ENCODE results near the gene SZT2. TPM values are rescaled to one million over a fixed set of nuclear protein-coding genes. Genes with fewer than 3 reads are reported as not detected.

The SZT2 gene
- total RNA-seq, 2 experiments from 2014 or later = 33.7 to 79.8 TPM

GRCh38 chr1:43492826-43493225 lies 103.1 kb downstream of the SZT2 start:
- Histone ChIP-seq H4K20me1 (ENCODE audit: insufficient read depth, low read length) (no peaks in the 10 kb centered on the region), H3K36me3 (ENCODE audit: insufficient read depth, low read length) (no peaks in the 10 kb centered on the region), H3K27ac (ENCODE audit: low read depth, low read length, poor library complexity, severe bottlenecking) (no peak overlapping the region), H3K9me2 (ENCODE audit: insufficient read depth, low read length) (no peaks in the 10 kb centered on the region), H2AFZ (ENCODE audit: low read length) (no peak overlapping the region), H3K79me2 (ENCODE audit: insufficient read depth, low read depth, low read length) (no peaks in the 10 kb centered on the region), H3K4me2 (ENCODE audit: low read length) (no peak overlapping the region), H3K4me3 (ENCODE audit: low read depth, low read length, poor library complexity, severe bottlenecking) (no peak overlapping the region), H3K9me3 (ENCODE audit: low read length) (peaks cover 6% of the 10 kb centered on the region), H3K4me1 (ENCODE audit: insufficient read depth, low read length, poor library complexity, severe bottlenecking) (no peaks in the 10 kb centered on the region)
- intact Hi-C loops (cut with micrococcal nuclease; ENCODE audit: unreplicated experiment) = no loop called here
- no peak for TF ChIP-seq CTCF (conservative IDR thresholded peaks at IDR 0.05; ENCODE audit: low read length)
- TF ChIP-seq EZH2phosphoT487 (IDR thresholded peaks at IDR 0.05; ENCODE audit: borderline replicate concordance, low read depth, low read length) = no peak
- ChIA-PET CTCF (ENCODE audit: unreplicated experiment) (no interaction called here), POLR2A (no interaction called here)
- BruUV-seq (replicated peaks) = no TSS peak
- DNase-seq (ENCODE audit: low spot score) = no peak

GRCh38 chr1:43493661-43494450 lies 104.2 kb downstream of the SZT2 start:
- DNase-seq (ENCODE audit: low spot score) = no peak
- Histone ChIP-seq H2AFZ (ENCODE audit: low read length) (no peak overlapping the region), H3K9me3 (ENCODE audit: low read length) (no peaks in the 10 kb centered on the region), H3K36me3 (ENCODE audit: insufficient read depth, low read length) (no peaks in the 10 kb centered on the region), H3K4me3 (ENCODE audit: low read depth, low read length, poor library complexity, severe bottlenecking) (no peak overlapping the region), H3K27ac (ENCODE audit: low read depth, low read length, poor library complexity, severe bottlenecking) (no peak overlapping the region), H3K79me2 (ENCODE audit: insufficient read depth, low read depth, low read length) (no peaks in the 10 kb centered on the region), H3K4me1 (ENCODE audit: insufficient read depth, low read length, poor library complexity, severe bottlenecking) (no peaks in the 10 kb centered on the region), H4K20me1 (ENCODE audit: insufficient read depth, low read length) (no peaks in the 10 kb centered on the region), H3K9me2 (ENCODE audit: insufficient read depth, low read length) (no peaks in the 10 kb centered on the region), H3K4me2 (ENCODE audit: low read length) (no peak overlapping the region)
- BruUV-seq (replicated peaks) = no TSS peak
- POLR2A ChIA-PET = no interaction called here
- no peak for TF ChIP-seq CTCF (conservative IDR thresholded peaks at IDR 0.05; ENCODE audit: low read length)
- no peak for TF ChIP-seq EZH2phosphoT487 (IDR thresholded peaks at IDR 0.05; ENCODE audit: borderline replicate concordance, low read depth, low read length)
- CTCF ChIA-PET (ENCODE audit: unreplicated experiment) = no interaction called here
- intact Hi-C loops (cut with micrococcal nuclease; ENCODE audit: unreplicated experiment) = no loop called here

GRCh38 chr1:43495204-43495603 lies 105.5 kb downstream of the SZT2 start:
- ChIA-PET POLR2A (no interaction called here), CTCF (ENCODE audit: unreplicated experiment) (no interaction called here)
- Histone ChIP-seq H3K9me2 (ENCODE audit: insufficient read depth, low read length) (no peaks in the 10 kb centered on the region), H3K9me3 (ENCODE audit: low read length) (no peaks in the 10 kb centered on the region), H4K20me1 (ENCODE audit: insufficient read depth, low read length) (no peaks in the 10 kb centered on the region), H3K4me1 (ENCODE audit: insufficient read depth, low read length, poor library complexity, severe bottlenecking) (no peaks in the 10 kb centered on the region), H3K27ac (ENCODE audit: low read depth, low read length, poor library complexity, severe bottlenecking) (no peak overlapping the region), H3K4me3 (ENCODE audit: low read depth, low read length, poor library complexity, severe bottlenecking) (no peak overlapping the region), H3K36me3 (ENCODE audit: insufficient read depth, low read length) (no peaks in the 10 kb centered on the region), H3K4me2 (ENCODE audit: low read length) (no peak overlapping the region), H2AFZ (ENCODE audit: low read length) (no peak overlapping the region), H3K79me2 (ENCODE audit: insufficient read depth, low read depth, low read length) (no peaks in the 10 kb centered on the region)
- TF ChIP-seq EZH2phosphoT487 (IDR thresholded peaks at IDR 0.05; ENCODE audit: borderline replicate concordance, low read depth, low read length) (no peak), CTCF (conservative IDR thresholded peaks at IDR 0.05; ENCODE audit: low read length) (no peak)
- no TSS peak for BruUV-seq (replicated peaks)
- no peak for DNase-seq (ENCODE audit: low spot score)
- intact Hi-C loops (cut with micrococcal nuclease; ENCODE audit: unreplicated experiment) = no loop called here

Measured in OCI-LY7 (cell line).